IMR-90 (cell line): ENCODE measurements around the gene OBP2A. TPM values are rescaled to one million over a fixed set of nuclear protein-coding genes. Genes with fewer than 3 reads are reported as not detected.

Experiments used
- ATAC-seq: fragments of 200-7000 bp; cut with Tn5 transposase; 2 replicates; pipeline ENCODE4 v1.9.1; 2020; ENCODE audit warnings: low read depth, mild to moderate bottlenecking, moderate library complexity
- BruUV-seq: library from RNA; stranded (reverse); fragments of 400-500 nt; replicated peaks from 2 replicates; lab custom pipeline; 2021; lab: Mats Ljungman, UMichigan
- CTCF ChIA-PET: fragments of 300-600 bp; formaldehyde crosslinking; extraction: SDS; loops from one replicate; lab custom pipeline; 2021; ENCODE audit warnings: antibody characterized with exemption; lab: Yijun Ruan, JAX
- POLR2A ChIA-PET: fragments of 300-600 bp; sonication (Branson Sonifier 250); formaldehyde crosslinking; loops from one replicate; lab custom pipeline; 2022; ENCODE audit warnings: antibody characterized with exemption; ENCODE audit not compliant: unreplicated experiment; lab: Charles Lee
- DNase-seq: peaks from one replicate; pipeline ENCODE4 v3.0.0; 2013
- H2AFZ ChIP-seq: replicated peaks from 2 replicates; pipeline ENCODE3; 2013; ENCODE audit warnings: low read length, mild to moderate bottlenecking; ENCODE audit not compliant: poor library complexity
- H2AK5ac ChIP-seq: 2 replicates; pipeline ENCODE4 v1.6.1; 2013; ENCODE audit warnings: low read depth, low read length, inconsistent platforms
- H2AK9ac ChIP-seq: replicated peaks from 2 replicates; pipeline ENCODE3; 2013; ENCODE audit warnings: mild to moderate bottlenecking, low read depth, low read length, moderate library complexity; ENCODE audit not compliant: poor library complexity
- H2BK120ac ChIP-seq: 2 replicates; pipeline ENCODE4 v1.6.1; 2013; ENCODE audit warnings: low read depth, low read length, inconsistent platforms
- H2BK15ac ChIP-seq: 3 replicates; pipeline ENCODE4 v1.6.1; 2013; ENCODE audit warnings: low read depth, low read length, inconsistent platforms
- H2BK20ac ChIP-seq: 2 replicates; pipeline ENCODE4 v1.6.1; 2013; ENCODE audit warnings: low read depth, mild to moderate bottlenecking, inconsistent platforms, low read length, moderate library complexity
- H2BK5ac ChIP-seq: 2 replicates; pipeline ENCODE4 v1.6.1; 2013; ENCODE audit warnings: mild to moderate bottlenecking, low read depth, low read length, inconsistent platforms; ENCODE audit not compliant: poor library complexity, severe bottlenecking
- H3K14ac ChIP-seq: replicated peaks from 2 replicates; pipeline ENCODE4 v1.6.1; 2013; ENCODE audit warnings: low read depth, low read length, inconsistent platforms
- H3K18ac ChIP-seq: 2 replicates; pipeline ENCODE4 v1.6.1; 2013; ENCODE audit warnings: low read depth, low read length, control low read depth
- H3K23ac ChIP-seq: 2 replicates; pipeline ENCODE4 v1.6.1; 2013; ENCODE audit warnings: low read depth, low read length, inconsistent platforms
- H3K27ac ChIP-seq: 2 replicates; pipeline ENCODE4 v1.5.1; 2013; ENCODE audit warnings: mild to moderate bottlenecking, control low read depth, low read length; ENCODE audit not compliant: insufficient read depth
- H3K27me3 ChIP-seq: 2 replicates; pipeline ENCODE4 v1.6.1; 2013; ENCODE audit warnings: low read length; ENCODE audit not compliant: control insufficient read depth, insufficient read depth
- H3K36me3 ChIP-seq: 2 replicates; pipeline ENCODE4 v1.6.1; 2013; ENCODE audit warnings: low read length, mixed read lengths; ENCODE audit not compliant: control insufficient read depth, insufficient read depth
- H3K4ac ChIP-seq: 2 replicates; pipeline ENCODE4 v1.6.1; 2013; ENCODE audit warnings: low read depth, low read length, inconsistent platforms
- H3K4me1 ChIP-seq: 2 replicates; pipeline ENCODE4 v1.6.1; 2013; ENCODE audit warnings: low read length, mixed read lengths; ENCODE audit not compliant: control insufficient read depth, insufficient read depth
- H3K4me2 ChIP-seq: 2 replicates; pipeline ENCODE4 v1.6.1; 2013; ENCODE audit warnings: low read depth, mild to moderate bottlenecking, control low read depth, low read length, moderate library complexity
- H3K4me3 ChIP-seq: 2 replicates; pipeline ENCODE4 v1.5.1; 2013; ENCODE audit warnings: low read depth, mild to moderate bottlenecking, control low read depth, low read length, moderate library complexity; ENCODE audit not compliant: insufficient read depth
- H3K56ac ChIP-seq: 2 replicates; pipeline ENCODE4 v1.6.1; 2013; ENCODE audit warnings: low read length, inconsistent platforms; ENCODE audit not compliant: insufficient read depth; ENCODE audit errors: extremely low read depth
- H3K79me1 ChIP-seq, 2 experiments: 2 replicates each; pipeline ENCODE4 v1.6.1; 2013; ENCODE audit warnings: low read length in 2 of 2, inconsistent platforms in 1 of 2, low read depth in 1 of 2
- H3K9ac ChIP-seq: 2 replicates; pipeline ENCODE4 v1.6.1; 2013; ENCODE audit warnings: low read depth, low read length, control low read depth
- H3K9me1 ChIP-seq: 2 replicates; pipeline ENCODE4 v1.6.1; 2013; ENCODE audit warnings: low read length, inconsistent platforms; ENCODE audit not compliant: insufficient read depth
- H3K9me3 ChIP-seq: 2 replicates; pipeline ENCODE4 v1.6.1; 2013; ENCODE audit warnings: low read length; ENCODE audit not compliant: control insufficient read depth, insufficient read depth
- H4K20me1 ChIP-seq: 2 replicates; pipeline ENCODE4 v1.6.1; 2013; ENCODE audit warnings: low read length, inconsistent platforms; ENCODE audit not compliant: insufficient read depth
- H4K5ac ChIP-seq: 2 replicates; pipeline ENCODE4 v1.6.1; 2013; ENCODE audit warnings: mild to moderate bottlenecking, low read depth, low read length, control low read depth
- H4K8ac ChIP-seq, 2 experiments: 2 replicates each; pipeline ENCODE4 v1.6.1; 2013; ENCODE audit warnings: low read depth in 2 of 2, low read length in 2 of 2, control low read depth in 1 of 2, inconsistent platforms in 1 of 2
- H4K91ac ChIP-seq: 2 replicates; pipeline ENCODE4 v1.6.1; 2013; ENCODE audit warnings: low read depth, low read length, inconsistent platforms; ENCODE audit not compliant: insufficient read depth
- ELK1 ChIP-seq: fragments of 150-350 bp; IDR thresholded peaks from 2 replicates; pipeline ENCODE4 v1.6.1; 2016; ENCODE audit warnings: low read depth, mild to moderate bottlenecking, low read length, moderate library complexity, borderline replicate concordance
- FOS ChIP-seq: fragments of 150-350 bp; IDR thresholded peaks from 2 replicates; pipeline ENCODE4 v1.6.1; 2016; ENCODE audit warnings: low read depth, low read length
- MAFK ChIP-seq: IDR thresholded peaks from 2 replicates; pipeline ENCODE4 v1.6.1; 2012; ENCODE audit warnings: low read depth, low read length, improper control_type of control experiment
- MAZ ChIP-seq: IDR thresholded peaks from 2 replicates; pipeline ENCODE4 v1.6.1; 2012; ENCODE audit warnings: low read depth, mild to moderate bottlenecking, low read length, improper control_type of control experiment, moderate library complexity, borderline replicate concordance
- NFE2L2 ChIP-seq: fragments of 150-350 bp; IDR thresholded peaks from 2 replicates; pipeline ENCODE4 v1.6.1; 2016; ENCODE audit warnings: low read depth, mild to moderate bottlenecking, low read length
- POLR2A ChIP-seq: IDR thresholded peaks from 2 replicates; pipeline ENCODE4 v1.6.1; 2012; ENCODE audit warnings: mild to moderate bottlenecking, low read depth, low read length
- RCOR1 ChIP-seq: IDR thresholded peaks from 2 replicates; pipeline ENCODE4 v1.6.1; 2012; ENCODE audit warnings: mild to moderate bottlenecking, low read length, improper control_type of control experiment; ENCODE audit not compliant: insufficient replicate concordance
- RFX5 ChIP-seq: IDR thresholded peaks from 2 replicates; pipeline ENCODE4 v1.8.0; 2012; ENCODE audit warnings: low read depth, mild to moderate bottlenecking, low read length, moderate library complexity
- SMC3 ChIP-seq: fragments of 150-350 bp; IDR thresholded peaks from 2 replicates; pipeline ENCODE4 v1.6.1; 2016; ENCODE audit warnings: low read depth, mild to moderate bottlenecking, antibody characterized with exemption, low read length, moderate library complexity
- WGBS, 2 experiments: methylation state at CpG; one replicate each; pipeline versions ENCODE4 v1.1.5 to v1.1.7; 2013; ENCODE audit warnings: missing lambda C conversion rate in 2 of 2; ENCODE audit not compliant: insufficient read length in 1 of 2; ENCODE audit errors: extremely low coverage in 2 of 2; 5-methylcytosine and 5-hydroxymethylcytosine counted together
- dilution Hi-C: fragments of 300-500 bp; cut with HindIII; formaldehyde crosslinking; loops from one replicate; pipeline ENCODE4 v1.14.3; 2018; ENCODE audit warnings: low sequenced_read_pairs; ENCODE audit not compliant: unreplicated experiment
- in situ Hi-C: fragments of 300-500 bp; cut with MboI; formaldehyde crosslinking; loops from 3 replicates; pipeline ENCODE4 v1.14.3; 2019; ENCODE audit warnings: low sequenced_read_pairs, inconsistent platforms, mixed read lengths
- intact Hi-C: fragments of 100-400 bp; cut with micrococcal nuclease; formaldehyde crosslinking; loops from 2 replicates; pipeline ENCODE4 v1.10.0; 2022
- polyA plus RNA-seq, 3 experiments: library from polyadenylated mRNA; depleted of rRNA; stranded (reverse); fragments of >200 nt; gene quantifications; 2 replicates each; pipeline ENCODE4 v1.2.3, GENCODE V29; 2012; ENCODE audit warnings: low replicate concordance in 1 of 3
- total RNA-seq: library from RNA; depleted of rRNA; stranded (reverse); fragments of >200 nt; gene quantifications from 2 replicates; pipeline ENCODE4 v1.2.3, GENCODE V29; 2012

OBP2A gene
- total and polyA plus RNA-seq, 2 of the 4 experiments (the other 2 are of a cell fraction), result not detected

GRCh38 chr9:135552698-135553171, 6.8 kb downstream of the OBP2A start:
- Histone ChIP-seq H3K4ac (no peak overlapping the region), H2AK5ac (no peak overlapping the region), H4K8ac (no peak overlapping the region), H3K9me3 (no peaks in the 10 kb centered on the region), H3K36me3 (no peaks in the 10 kb centered on the region), H3K18ac (no peak overlapping the region), H3K27ac (no peak overlapping the region), H3K14ac (no peak overlapping the region), H4K20me1 (no peaks in the 10 kb centered on the region), H2BK20ac (no peak overlapping the region), H2AK9ac (no peak overlapping the region), H3K56ac (no peak overlapping the region), H3K4me3 (no peak overlapping the region), H4K91ac (no peak overlapping the region), H3K9ac (no peak overlapping the region), H3K23ac (no peak overlapping the region), H2BK15ac (no peak overlapping the region), H3K4me1 (no peaks in the 10 kb centered on the region), H4K5ac (no peak overlapping the region), H3K4me2 (no peak overlapping the region), H3K27me3 (no peaks in the 10 kb centered on the region; the same call in 1 of the 2 replicates), H2BK5ac (no peak overlapping the region), H2BK120ac (no peak overlapping the region), H2AFZ (no peak overlapping the region), H3K79me1 (no peaks in the 10 kb centered on the region), H3K9me1 (no peaks in the 10 kb centered on the region)
- TF ChIP-seq NFE2L2 (no peak), RFX5 (no peak), FOS (no peak), RCOR1 (no peak), MAFK (no peak), POLR2A (no peak), MAZ (no peak), ELK1 (no peak), SMC3 (no peak)
- dilution Hi-C loops, result no loop called here
- POLR2A ChIA-PET, result no interaction called here
- in situ Hi-C loops, result no loop called here
- CTCF ChIA-PET, result no interaction called here
- WGBS, 2 experiments, result 86% methylated on average over 4 of the region's 19 CpGs; no CpG with 5 or more reads in 1 of the 2 experiments
- no TSS peak for BruUV-seq
- DNase-seq (no peak), ATAC-seq (no peak)
- intact Hi-C loops, result no loop called here
